Mammary epithelial cell (primary cell): ENCODE data around the gene MTCH1.

ENCODE experiments used
- CTCF ChIP-seq, 2 donors: IDR thresholded peaks in 1 of 2; conservative IDR thresholded peaks in 1 of 2; 2 replicates each; pipeline ENCODE4 v1.5.1; 2011 to 2012; ENCODE audit warnings: inconsistent platforms in 2 of 2, low read length in 2 of 2, mild to moderate bottlenecking in 2 of 2, control low read depth in 1 of 2, low read depth in 1 of 2; ENCODE audit not compliant: insufficient read depth in 1 of 2; ENCODE audit errors: extremely low read depth in 1 of 2
- EZH2 ChIP-seq: IDR thresholded peaks from 2 replicates; pipeline ENCODE4 v1.6.1; 2012; ENCODE audit warnings: low read length, inconsistent platforms, borderline replicate concordance

GRCh38 chr6:37011656-37012378 lies 25.8 kb upstream of the MTCH1 start:
- no peak for TF ChIP-seq EZH2
- no peak for TF ChIP-seq CTCF (conservative IDR thresholded peaks at IDR 0.05 in 1 of 2, IDR thresholded peaks at IDR 0.05 in 1 of 2; ENCODE audit: extremely low read depth in 1 of 2, insufficient read depth in 1 of 2, low read depth in 1 of 2, low read length in 2 of 2)
